Panc1 (cell line): ENCODE results near the gene ELMO2.

Experiments used
- CTCF ChIP-seq: fragments of 450-650 bp; IDR thresholded peaks from 2 replicates; pipeline ENCODE4 v1.5.1; 2017; ENCODE audit warnings: mild to moderate bottlenecking
- POLR2AphosphoS5 ChIP-seq: IDR thresholded peaks from 2 replicates; pipeline ENCODE4 v1.6.1; 2012; ENCODE audit warnings: mild to moderate bottlenecking, low read depth, low read length, moderate library complexity
- TCF7L2 ChIP-seq: IDR thresholded peaks from 2 replicates; pipeline ENCODE4 v1.6.1; 2011; ENCODE audit warnings: mild to moderate bottlenecking, low read depth, low read length, inconsistent platforms

DNA sequence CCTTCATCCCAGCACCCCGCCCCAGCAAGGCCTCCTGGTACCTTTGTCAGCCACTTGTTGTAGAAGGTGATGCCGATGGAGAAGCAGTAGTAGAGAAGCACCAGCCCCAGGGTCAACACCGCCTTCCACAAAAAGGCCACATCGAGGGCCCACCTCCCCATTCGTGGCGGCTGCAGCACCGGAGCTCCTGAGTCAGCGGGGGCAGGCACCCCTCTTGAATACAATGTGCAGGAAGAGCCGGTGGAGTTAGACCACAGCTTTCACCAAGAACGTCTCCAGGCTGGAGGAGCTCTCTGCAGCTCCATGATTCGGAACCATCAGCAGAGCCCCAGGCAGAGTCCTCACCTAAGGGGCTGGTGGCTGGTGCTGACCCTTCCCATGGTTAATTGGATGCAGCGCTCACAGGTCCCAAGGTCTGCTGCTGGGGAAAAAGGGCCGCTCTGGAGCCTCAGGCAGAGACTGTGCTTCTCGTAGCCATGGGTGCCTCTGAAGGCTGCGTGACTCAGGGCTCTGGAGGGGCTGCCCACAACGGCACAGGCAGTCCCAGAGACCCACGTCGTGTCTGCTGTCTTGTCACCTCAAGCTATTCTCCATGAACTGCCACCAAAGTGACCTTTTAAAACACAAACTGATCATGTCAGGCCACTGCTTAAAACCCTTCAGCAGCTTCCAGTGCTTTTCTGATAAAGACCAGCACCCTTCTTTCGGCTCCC is 47.9 kb downstream of the ELMO2 start:
- TF ChIP-seq CTCF (no peak), POLR2AphosphoS5 (no peak), TCF7L2 (no peak)
